Endodermal cell (in vitro differentiated cells): ENCODE measurements around the gene TMEM164. TPM values are rescaled to one million over a fixed set of nuclear protein-coding genes. Genes with fewer than 3 reads are reported as not detected.

Source experiments
- DNase-seq: peaks from one replicate; pipeline ENCODE4 v3.0.0-alpha.2; 2017
- H3K27ac ChIP-seq: 2 replicates; pipeline ENCODE4 v1.5.1; 2013; ENCODE audit warnings: mild to moderate bottlenecking, low read depth, low read length, moderate library complexity
- H3K27me3 ChIP-seq: 2 replicates; pipeline ENCODE4 v1.6.1; 2013; ENCODE audit warnings: mild to moderate bottlenecking, low read length, moderate library complexity; ENCODE audit not compliant: insufficient read depth, control insufficient read depth, poor library complexity, severe bottlenecking
- H3K36me3 ChIP-seq: 2 replicates; pipeline ENCODE4 v1.7.0; 2013; ENCODE audit warnings: mild to moderate bottlenecking, low read length, moderate library complexity; ENCODE audit not compliant: control insufficient read depth, insufficient read depth
- H3K4me1 ChIP-seq: one replicate; pipeline ENCODE4 v1.7.0; 2013; ENCODE audit warnings: low read length; ENCODE audit not compliant: control insufficient read depth, insufficient read depth
- H3K4me3 ChIP-seq: 2 replicates; pipeline ENCODE4 v1.5.1; 2013; ENCODE audit warnings: mild to moderate bottlenecking, low read length, moderate library complexity
- H3K9ac ChIP-seq: 2 replicates; pipeline ENCODE4 v1.6.1; 2013; ENCODE audit warnings: mild to moderate bottlenecking, low read length, moderate library complexity; ENCODE audit not compliant: poor library complexity, severe bottlenecking; ENCODE audit errors: extremely low read depth
- H3K9me3 ChIP-seq: 2 replicates; pipeline ENCODE4 v1.6.1; 2013; ENCODE audit warnings: mild to moderate bottlenecking, low read length, moderate library complexity; ENCODE audit not compliant: control insufficient read depth
- H3K27ac Mint-ChIP-seq: 2 replicates; pipeline ENCODE4 v1.8.0; 2020; ENCODE audit warnings: mixed read lengths
- H3K27me3 Mint-ChIP-seq: 2 replicates; pipeline ENCODE4 v1.8.0; 2021; ENCODE audit warnings: mild to moderate bottlenecking, mixed read lengths; ENCODE audit not compliant: insufficient read depth
- H3K36me3 Mint-ChIP-seq: 2 replicates; pipeline ENCODE4 v1.8.0; 2020; ENCODE audit warnings: low read depth, mixed read lengths
- H3K4me1 Mint-ChIP-seq: 2 replicates; pipeline ENCODE4 v1.8.0; 2020; ENCODE audit warnings: mixed read lengths
- H3K4me3 Mint-ChIP-seq: 2 replicates; pipeline ENCODE4 v1.8.0; 2020; ENCODE audit warnings: mild to moderate bottlenecking, moderate library complexity, mixed read lengths
- H3K9me3 Mint-ChIP-seq: 2 replicates; pipeline ENCODE4 v1.8.0; 2020; ENCODE audit warnings: mild to moderate bottlenecking, mixed read lengths
- WGBS, 2 experiments: methylation state at CpG; one replicate each; pipeline versions ENCODE4 v1.1.5 to v1.1.7; 2013; ENCODE audit warnings: missing lambda C conversion rate in 2 of 2, mixed read lengths in 1 of 2; ENCODE audit not compliant: insufficient coverage in 1 of 2, insufficient read length in 1 of 2; 5-methylcytosine and 5-hydroxymethylcytosine counted together
- total RNA-seq, 2 donors: library from RNA; stranded (reverse); fragmentation: NEBNext Ultra II Directional in 1 of 2; extraction: Animal tissue kit (Norgen Biotek cat#: 25700) in 1 of 2; gene quantifications; 2 replicates in 1 of 2; 3 replicates in 1 of 2; pipeline ENCODE4 v1.2.1, GENCODE V29; 2021
- TF ChIP-seq, protein P1 (sequence below): fragments of 200-600 bp; sonication (generic); conservative IDR thresholded peaks from 2 replicates; pipeline ENCODE4 v1.5.0; 2021; ENCODE audit warnings: antibody characterized with exemption, mild to moderate bottlenecking

TMEM164 gene
- total RNA-seq, 2 donors from 2014 or later: 30.4 to 50.7 TPM

GRCh38 chrX:109958266-109958665 lies 44.6 kb upstream of the TMEM164 start:
- Histone ChIP-seq H3K27me3 (no peaks in the 10 kb centered on the region), H3K36me3 (no peaks in the 10 kb centered on the region), H3K4me3 (no peak overlapping the region), H3K9ac (no peak overlapping the region), H3K4me1 (no peaks in the 10 kb centered on the region), H3K9me3 (no peaks in the 10 kb centered on the region), H3K27ac (no peak overlapping the region)
- Mint-ChIP-seq H3K9me3 (no peaks in the 10 kb centered on the region), H3K4me3 (no peak overlapping the region), H3K4me1 (no peaks in the 10 kb centered on the region), H3K36me3 (no peaks in the 10 kb centered on the region), H3K27ac (no peak overlapping the region), H3K27me3 (peaks cover 2% of the 10 kb centered on the region)
- TF ChIP-seq, protein P1, sequence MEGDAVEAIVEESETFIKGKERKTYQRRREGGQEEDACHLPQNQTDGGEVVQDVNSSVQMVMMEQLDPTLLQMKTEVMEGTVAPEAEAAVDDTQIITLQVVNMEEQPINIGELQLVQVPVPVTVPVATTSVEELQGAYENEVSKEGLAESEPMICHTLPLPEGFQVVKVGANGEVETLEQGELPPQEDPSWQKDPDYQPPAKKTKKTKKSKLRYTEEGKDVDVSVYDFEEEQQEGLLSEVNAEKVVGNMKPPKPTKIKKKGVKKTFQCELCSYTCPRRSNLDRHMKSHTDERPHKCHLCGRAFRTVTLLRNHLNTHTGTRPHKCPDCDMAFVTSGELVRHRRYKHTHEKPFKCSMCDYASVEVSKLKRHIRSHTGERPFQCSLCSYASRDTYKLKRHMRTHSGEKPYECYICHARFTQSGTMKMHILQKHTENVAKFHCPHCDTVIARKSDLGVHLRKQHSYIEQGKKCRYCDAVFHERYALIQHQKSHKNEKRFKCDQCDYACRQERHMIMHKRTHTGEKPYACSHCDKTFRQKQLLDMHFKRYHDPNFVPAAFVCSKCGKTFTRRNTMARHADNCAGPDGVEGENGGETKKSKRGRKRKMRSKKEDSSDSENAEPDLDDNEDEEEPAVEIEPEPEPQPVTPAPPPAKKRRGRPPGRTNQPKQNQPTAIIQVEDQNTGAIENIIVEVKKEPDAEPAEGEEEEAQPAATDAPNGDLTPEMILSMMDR: no peak
- DNase-seq: no peak

- no peak overlapping the region for H3K4me3 ChIP-seq
- no peak for DNase-seq
- Mint-ChIP-seq H3K27ac (no peak overlapping the region), H3K4me1 (no peaks in the 10 kb centered on the region), H3K9me3 (no peaks in the 10 kb centered on the region), H3K36me3 (no peaks in the 10 kb centered on the region), H3K4me3 (no peak overlapping the region), H3K27me3 (peaks cover 3% of the 10 kb centered on the region)
- no peaks in the 10 kb centered on the region for H3K4me1 ChIP-seq
- no peak overlapping the region for H3K9ac ChIP-seq
- no peak overlapping the region for H3K27ac ChIP-seq
- no peaks in the 10 kb centered on the region for H3K9me3 ChIP-seq
- TF ChIP-seq, protein P1: no peak
- H3K36me3 ChIP-seq: no peaks in the 10 kb centered on the region
- H3K27me3 ChIP-seq: no peaks in the 10 kb centered on the region
Observed at GRCh38 chrX:109959356-109959871, 43.5 kb upstream of the TMEM164 start.

- Mint-ChIP-seq H3K27me3 (peaks cover 6% of the 10 kb centered on the region), H3K36me3 (no peaks in the 10 kb centered on the region), H3K4me1 (no peaks in the 10 kb centered on the region), H3K9me3 (no peaks in the 10 kb centered on the region), H3K27ac (no peak overlapping the region), H3K4me3 (no peak overlapping the region)
- Histone ChIP-seq H3K27me3 (no peaks in the 10 kb centered on the region), H3K9me3 (no peaks in the 10 kb centered on the region), H3K4me1 (no peaks in the 10 kb centered on the region), H3K36me3 (no peaks in the 10 kb centered on the region), H3K4me3 (no peak overlapping the region), H3K27ac (no peak overlapping the region), H3K9ac (no peak overlapping the region)
- no CpG with 5 or more reads among the region's 2 CpGs for WGBS, 2 experiments
- TF ChIP-seq, protein P1: no peak
- DNase-seq: no peak
Observed at GRCh38 chrX:109964390-109964789, 38.5 kb upstream of the TMEM164 start.
